Measurements from ENCODE around the gene FAM168A.

The FAM168A gene

GRCh38 chr11:73563539-73564200 is 34.2 kb downstream of the FAM168A start:
- no peak for DNase-seq (ENCODE audit: low read depth in 1 of 2, low spot score in 1 of 2)

GRCh38 chr11:73559743-73560142 is 38.2 kb downstream of the FAM168A start:
- DNase-seq (ENCODE audit: low read depth in 1 of 2, low spot score in 1 of 2), result no peak

- no peak for DNase-seq (ENCODE audit: low read depth in 1 of 2, low spot score in 1 of 2)
These were observed 40.9 kb downstream of the FAM168A start for GRCh38 chr11:73556966-73557365.

- DNase-seq (ENCODE audit: low read depth in 1 of 2, low spot score in 1 of 2), result no peak
These were observed 42.3 kb downstream of the FAM168A start for GRCh38 chr11:73555615-73556014.

- no peak for DNase-seq (ENCODE audit: low read depth in 1 of 2, low spot score in 1 of 2)
These were observed 43.1 kb downstream of the FAM168A start for GRCh38 chr11:73554671-73555320.

- no peak for DNase-seq (ENCODE audit: low read depth in 1 of 2, low spot score in 1 of 2)
These were observed 44.6 kb downstream of the FAM168A start for GRCh38 chr11:73553266-73553665.

- no peak for DNase-seq (ENCODE audit: low read depth in 1 of 2, low spot score in 1 of 2)
These were observed 46.2 kb downstream of the FAM168A start for GRCh38 chr11:73551677-73552076.

- DNase-seq (ENCODE audit: low read depth in 1 of 2, low spot score in 1 of 2), result no peak
These were observed 48.5 kb downstream of the FAM168A start for GRCh38 chr11:73549376-73549775.

GRCh38 chr11:73547706-73548595 is 50.0 kb downstream of the FAM168A start:
- DNase-seq (ENCODE audit: low read depth in 1 of 2, low spot score in 1 of 2), result no peak

GRCh38 chr11:73542175-73542574 is 55.7 kb downstream of the FAM168A start:
- no peak for DNase-seq (ENCODE audit: low read depth in 1 of 2, low spot score in 1 of 2)

GRCh38 chr11:73539506-73540084 is 58.3 kb downstream of the FAM168A start:
- DNase-seq (ENCODE audit: low read depth in 1 of 2, low spot score in 1 of 2), result no peak

- no peak for DNase-seq (ENCODE audit: low read depth in 1 of 2, low spot score in 1 of 2)
These were observed 59.5 kb downstream of the FAM168A start for GRCh38 chr11:73538381-73538872.

GRCh38 chr11:73537969-73538368 is 59.9 kb downstream of the FAM168A start:
- DNase-seq (ENCODE audit: low read depth in 1 of 2, low spot score in 1 of 2), result no peak

GRCh38 chr11:73536961-73537360 is 61.0 kb downstream of the FAM168A start:
- DNase-seq (ENCODE audit: low read depth in 1 of 2, low spot score in 1 of 2), result no peak

- DNase-seq (ENCODE audit: low read depth in 1 of 2, low spot score in 1 of 2), result no peak
These were observed 65.6 kb downstream of the FAM168A start for GRCh38 chr11:73532310-73532709.

GRCh38 chr11:73531386-73531785 is 66.5 kb downstream of the FAM168A start:
- no peak for DNase-seq (ENCODE audit: low read depth in 1 of 2, low spot score in 1 of 2)

- DNase-seq (ENCODE audit: low read depth in 1 of 2, low spot score in 1 of 2), result no peak
These were observed 67.8 kb downstream of the FAM168A start for GRCh38 chr11:73530109-73530508.

- no peak for DNase-seq (ENCODE audit: low read depth in 1 of 2, low spot score in 1 of 2)
These were observed 68.7 kb downstream of the FAM168A start for GRCh38 chr11:73529204-73529530.

GRCh38 chr11:73528483-73529203 is 69.3 kb downstream of the FAM168A start:
- no peak for DNase-seq (ENCODE audit: low read depth in 1 of 2, low spot score in 1 of 2)

GRCh38 chr11:73528013-73528412 is 69.9 kb downstream of the FAM168A start:
- DNase-seq (ENCODE audit: low read depth in 1 of 2, low spot score in 1 of 2), result no peak

GRCh38 chr11:73525611-73526010 is 72.3 kb downstream of the FAM168A start:
- no peak for DNase-seq (ENCODE audit: low read depth in 1 of 2, low spot score in 1 of 2)

All from stimulated activated CD4-positive, alpha-beta T cell treated with anti-CD3 and anti-CD28 coated beads, Interleukin-15, amount 100 ng/mL, for 1 hour (primary cell).